Measurements from ENCODE around the gene ADGRL2.

DNA sequence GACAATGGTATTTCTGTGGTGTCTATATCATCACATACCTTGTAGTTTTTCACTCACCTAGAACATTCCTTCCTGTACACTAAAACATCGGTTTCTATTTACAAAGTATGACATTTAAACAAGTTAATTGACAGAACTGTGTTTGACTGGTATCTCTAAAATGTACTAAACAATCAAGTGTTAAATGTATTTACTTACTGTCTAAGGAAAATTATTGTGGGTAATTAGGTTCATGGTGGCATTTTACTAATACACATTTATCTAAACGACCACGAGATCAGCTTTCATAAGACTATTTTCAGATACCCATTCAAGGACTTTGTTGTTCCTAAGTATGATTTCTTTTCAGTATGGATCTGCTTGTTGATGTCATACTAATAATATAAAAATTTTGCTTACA, 115.2 kb downstream of the ADGRL2 start:
- TF ChIP-seq, protein P1, sequence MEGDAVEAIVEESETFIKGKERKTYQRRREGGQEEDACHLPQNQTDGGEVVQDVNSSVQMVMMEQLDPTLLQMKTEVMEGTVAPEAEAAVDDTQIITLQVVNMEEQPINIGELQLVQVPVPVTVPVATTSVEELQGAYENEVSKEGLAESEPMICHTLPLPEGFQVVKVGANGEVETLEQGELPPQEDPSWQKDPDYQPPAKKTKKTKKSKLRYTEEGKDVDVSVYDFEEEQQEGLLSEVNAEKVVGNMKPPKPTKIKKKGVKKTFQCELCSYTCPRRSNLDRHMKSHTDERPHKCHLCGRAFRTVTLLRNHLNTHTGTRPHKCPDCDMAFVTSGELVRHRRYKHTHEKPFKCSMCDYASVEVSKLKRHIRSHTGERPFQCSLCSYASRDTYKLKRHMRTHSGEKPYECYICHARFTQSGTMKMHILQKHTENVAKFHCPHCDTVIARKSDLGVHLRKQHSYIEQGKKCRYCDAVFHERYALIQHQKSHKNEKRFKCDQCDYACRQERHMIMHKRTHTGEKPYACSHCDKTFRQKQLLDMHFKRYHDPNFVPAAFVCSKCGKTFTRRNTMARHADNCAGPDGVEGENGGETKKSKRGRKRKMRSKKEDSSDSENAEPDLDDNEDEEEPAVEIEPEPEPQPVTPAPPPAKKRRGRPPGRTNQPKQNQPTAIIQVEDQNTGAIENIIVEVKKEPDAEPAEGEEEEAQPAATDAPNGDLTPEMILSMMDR (IDR thresholded peaks at IDR 0.05): no peak
- no peak for TF ChIP-seq POLR2A (IDR thresholded peaks at IDR 0.05)

Measured in lower leg skin (tissue), 3 donors.